ENCODE results near the gene SOX6. TPM values are rescaled to one million over a fixed set of nuclear protein-coding genes. Genes with fewer than 3 reads are reported as not detected.

The SOX6 gene
- total and polyA plus RNA-seq, 7 donors = 0.61 to 47.6 (median 14.6) TPM

DNA sequence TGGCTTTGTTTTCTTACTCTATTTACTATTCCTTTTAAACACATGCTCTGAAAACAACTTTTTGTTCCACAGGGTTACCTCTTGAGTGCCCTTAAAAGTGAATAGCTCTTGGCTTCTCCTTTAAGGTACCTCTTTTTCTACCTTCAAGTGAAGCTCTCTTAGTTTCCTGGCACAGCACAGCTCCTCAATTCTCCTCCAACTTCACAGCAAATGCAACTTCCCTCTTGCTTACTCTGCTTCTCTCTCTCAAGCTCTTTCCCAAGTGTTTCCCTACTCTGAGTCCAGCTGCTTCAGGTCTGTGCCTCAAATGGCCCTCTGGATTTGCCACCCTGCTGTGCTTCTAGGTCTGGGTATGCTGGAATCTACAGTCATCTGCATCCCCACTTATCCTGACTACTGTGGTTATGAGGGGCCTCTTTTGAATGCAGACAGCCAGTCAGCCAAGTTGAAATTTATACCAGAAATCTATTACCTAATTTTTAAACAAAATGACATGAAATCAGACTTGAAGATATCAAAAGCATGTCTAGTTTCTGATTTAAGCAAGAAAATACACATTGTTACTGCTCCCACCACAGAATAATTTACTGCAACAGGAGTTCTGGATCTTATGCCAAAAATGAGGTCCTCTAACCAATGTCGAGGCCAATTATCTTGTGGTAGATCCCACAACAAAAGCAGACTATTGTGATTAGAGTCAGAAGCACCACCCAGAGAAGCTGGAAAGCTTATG, 371.1 kb downstream of the SOX6 start:
- Histone ChIP-seq H3K27me3 (ENCODE audit: insufficient read depth in 3 of 3, low read length in 2 of 3) (no peaks in the 10 kb centered on the region), H3K36me3 (ENCODE audit: insufficient read depth in 1 of 2, low read depth in 1 of 2) (peaks cover 3 to 8% of the 10 kb centered on the region in 2 donors), H3K4me3 (no peak overlapping the region), H3K9me3 (no peaks in the 10 kb centered on the region), H3K27ac (no peak overlapping the region), H3K4me1 (peaks cover 11% of the 10 kb centered on the region)
- intact Hi-C loops (cut with DNase I) = loop anchor here (5.0 to 10.0 kb wide), 4 partner anchors 130 to 808 kb away; no protein-coding TSS in a partner anchor
- DNase-seq = no peak
- WGBS, 3 donors = 36 to 63% (median 50%) methylated on average over 1 of the region's 1 CpG
- ATAC-seq = no peak
- TF ChIP-seq, protein P1, sequence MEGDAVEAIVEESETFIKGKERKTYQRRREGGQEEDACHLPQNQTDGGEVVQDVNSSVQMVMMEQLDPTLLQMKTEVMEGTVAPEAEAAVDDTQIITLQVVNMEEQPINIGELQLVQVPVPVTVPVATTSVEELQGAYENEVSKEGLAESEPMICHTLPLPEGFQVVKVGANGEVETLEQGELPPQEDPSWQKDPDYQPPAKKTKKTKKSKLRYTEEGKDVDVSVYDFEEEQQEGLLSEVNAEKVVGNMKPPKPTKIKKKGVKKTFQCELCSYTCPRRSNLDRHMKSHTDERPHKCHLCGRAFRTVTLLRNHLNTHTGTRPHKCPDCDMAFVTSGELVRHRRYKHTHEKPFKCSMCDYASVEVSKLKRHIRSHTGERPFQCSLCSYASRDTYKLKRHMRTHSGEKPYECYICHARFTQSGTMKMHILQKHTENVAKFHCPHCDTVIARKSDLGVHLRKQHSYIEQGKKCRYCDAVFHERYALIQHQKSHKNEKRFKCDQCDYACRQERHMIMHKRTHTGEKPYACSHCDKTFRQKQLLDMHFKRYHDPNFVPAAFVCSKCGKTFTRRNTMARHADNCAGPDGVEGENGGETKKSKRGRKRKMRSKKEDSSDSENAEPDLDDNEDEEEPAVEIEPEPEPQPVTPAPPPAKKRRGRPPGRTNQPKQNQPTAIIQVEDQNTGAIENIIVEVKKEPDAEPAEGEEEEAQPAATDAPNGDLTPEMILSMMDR (IDR thresholded peaks at IDR 0.05) = no peak

DNA sequence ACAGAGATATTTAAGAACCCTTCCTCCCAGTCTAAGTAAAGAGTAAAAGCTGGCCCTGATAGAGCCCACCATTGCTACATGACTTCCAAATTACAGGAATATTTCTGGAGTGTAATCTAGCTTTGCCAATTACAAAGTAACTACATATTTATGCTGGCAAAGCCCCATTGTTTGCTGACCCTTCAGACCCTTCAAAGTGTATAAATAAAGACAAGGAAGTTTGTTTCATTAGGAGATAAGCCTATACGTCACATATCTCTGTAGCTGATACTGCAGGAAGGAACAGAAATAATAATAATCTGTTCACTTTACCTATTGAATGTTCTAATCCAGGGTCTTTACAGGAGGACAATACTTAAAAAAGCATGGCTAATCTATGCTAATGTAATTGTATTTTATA, 375.1 kb downstream of the SOX6 start:
- Histone ChIP-seq H3K27me3 (ENCODE audit: insufficient read depth in 3 of 3, low read length in 2 of 3) (no peaks in the 10 kb centered on the region), H3K36me3 (ENCODE audit: insufficient read depth in 1 of 2, low read depth in 1 of 2) (peaks cover 0 to 8% of the 10 kb centered on the region in 2 donors), H3K9me3 (no peaks in the 10 kb centered on the region), H3K4me1 (peaks cover 5% of the 10 kb centered on the region), H3K27ac (no peak overlapping the region), H3K4me3 (no peak overlapping the region)
- TF ChIP-seq, protein P1 (IDR thresholded peaks at IDR 0.05) = no peak
- intact Hi-C loops (cut with DNase I) = loop anchor here (10.0 kb wide), 2 partner anchors 126 to 336 kb away; no protein-coding TSS in a partner anchor
- ATAC-seq (no peak), DNase-seq (no peak)
- WGBS, 3 donors = 91 to 96% (median 92%) methylated on average over 1 of the region's 1 CpG

DNA sequence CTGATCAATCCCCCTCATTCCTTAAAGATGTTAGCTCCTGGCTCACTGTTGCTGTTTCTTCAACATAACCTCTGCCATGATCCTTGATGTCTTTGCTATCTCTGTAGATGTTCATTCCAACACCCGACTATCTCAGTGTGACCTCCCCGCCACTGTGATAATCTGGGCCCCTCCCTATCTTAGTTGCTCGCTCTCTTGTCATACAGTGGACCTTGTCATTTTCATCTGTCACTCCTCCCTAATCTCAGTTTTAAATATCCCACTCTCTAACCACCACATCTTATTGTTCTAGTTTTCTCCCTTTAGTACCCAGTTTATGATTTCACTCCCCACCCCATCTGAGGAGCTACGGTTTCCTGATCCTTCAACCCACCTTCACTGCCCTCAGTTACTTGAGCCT, 379.2 kb downstream of the SOX6 start:
- 82 to 97% (median 96%) methylated on average over 4 of the region's 4 CpGs for WGBS, 3 donors
- no peaks in the 10 kb centered on the region for H3K27me3 ChIP-seq (ENCODE audit: insufficient read depth in 3 of 3, low read length in 2 of 3)
- no peak for ATAC-seq
- no peak overlapping the region for H3K4me3 ChIP-seq
- no peak for DNase-seq
- peak overlapping the region; percentile 58 for H3K27ac ChIP-seq
- peaks cover 12% of the 10 kb centered on the region for H3K4me1 ChIP-seq
- TF ChIP-seq, protein P1 (IDR thresholded peaks at IDR 0.05) = no peak
- H3K36me3 ChIP-seq (ENCODE audit: insufficient read depth in 1 of 2, low read depth in 1 of 2) = no peaks in the 10 kb centered on the region
- intact Hi-C loops (cut with DNase I) = no loop called here
- no peaks in the 10 kb centered on the region for H3K9me3 ChIP-seq

DNA sequence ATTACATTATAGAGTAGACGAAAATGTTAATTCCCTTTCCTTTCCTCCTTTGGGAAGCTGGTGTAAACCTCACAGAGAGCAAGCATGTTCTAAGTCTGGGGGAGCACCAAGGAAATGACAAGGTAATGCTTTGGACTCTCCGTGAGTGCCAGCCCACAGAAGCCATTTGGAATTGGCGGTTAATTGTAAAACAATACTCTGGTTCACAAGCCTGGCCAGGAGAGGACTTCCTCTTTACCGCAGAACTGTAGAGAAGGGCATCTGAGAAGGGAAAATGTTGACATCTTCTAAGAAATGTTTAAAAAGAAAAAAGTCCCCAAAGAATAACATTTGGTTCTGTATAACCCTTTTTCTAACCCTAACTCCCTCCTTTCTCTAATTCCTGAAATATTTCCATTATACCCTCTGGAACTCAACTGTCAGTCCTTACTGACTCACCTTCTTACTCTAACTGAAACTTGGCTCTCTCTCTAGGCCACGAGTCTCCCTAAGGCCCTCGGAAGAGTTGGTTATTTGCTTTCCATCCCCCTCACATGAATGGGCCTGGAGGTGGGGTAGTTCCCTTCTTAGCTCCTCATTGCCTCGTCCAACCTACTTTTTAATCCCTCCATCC, 379.8 kb downstream of the SOX6 start:
- TF ChIP-seq, protein P1 (IDR thresholded peaks at IDR 0.05) = no peak
- no peaks in the 10 kb centered on the region for H3K27me3 ChIP-seq (ENCODE audit: insufficient read depth in 3 of 3, low read length in 2 of 3)
- 61 to 77% (median 63%) methylated on average over 7 of the region's 7 CpGs for WGBS, 3 donors
- intact Hi-C loops (cut with DNase I) = no loop called here
- H3K9me3 ChIP-seq = no peaks in the 10 kb centered on the region
- no peaks in the 10 kb centered on the region for H3K36me3 ChIP-seq (ENCODE audit: insufficient read depth in 1 of 2, low read depth in 1 of 2)
- H3K27ac ChIP-seq = peak overlapping the region; percentile 58
- H3K4me3 ChIP-seq = no peak overlapping the region
- H3K4me1 ChIP-seq = peaks cover 12% of the 10 kb centered on the region
- ATAC-seq (peak in 2 of 4 donors; percentile 31 to 44), DNase-seq (no peak)

Measured in psoas muscle (tissue), 8 donors.